GM12891 (cell line): Measurements from ENCODE around the gene TXNRD1.
"Not testable (repeated sequence)": the region's sequence is repeated elsewhere in the genome, so short reads cannot be mapped to it uniquely, and the experiment has no call there.

Source experiments
- DNase-seq: peaks from one replicate; pipeline ENCODE4 v3.0.0; 2011; ENCODE audit warnings: low spot score; ENCODE audit not compliant: insufficient read length
- FAIRE-seq: peaks from 2 replicates; lab custom pipeline; 2011; peaks lifted over from hg19 to GRCh38; lab: Jason Lieb, UNC
- PAX5 ChIP-seq: IDR thresholded peaks from 2 replicates; pipeline ENCODE4 v1.6.1; 2011; ENCODE audit warnings: low read length, moderate library complexity, mild to moderate bottlenecking; ENCODE audit not compliant: insufficient read depth, severe bottlenecking
- POLR2A ChIP-seq: IDR thresholded peaks from 2 replicates; pipeline ENCODE4 v1.6.1; 2011; ENCODE audit warnings: low read depth, low read length, control low read depth
- POLR2AphosphoS5 ChIP-seq: IDR thresholded peaks from 2 replicates; pipeline ENCODE4 v1.6.1; 2011; ENCODE audit warnings: low read depth, low read length, control low read depth
- POU2F2 ChIP-seq: IDR thresholded peaks from 2 replicates; pipeline ENCODE4 v1.6.1; 2011; ENCODE audit warnings: low read depth, mild to moderate bottlenecking, control low read depth, low read length, moderate library complexity
- SPI1 ChIP-seq: IDR thresholded peaks from 2 replicates; pipeline ENCODE4 v1.6.1; 2011; ENCODE audit warnings: low read depth, low read length, control low read depth
- TAF1 ChIP-seq: IDR thresholded peaks from 2 replicates; pipeline ENCODE4 v1.6.1; 2011; ENCODE audit warnings: low read depth, low read length, control low read depth

TXNRD1 gene

GRCh38 chr12:104384141-104384880 lies 168.7 kb downstream of the TXNRD1 start:
- DNase-seq (no peak), FAIRE-seq (no peak)
- TF ChIP-seq PAX5 (no peak), POLR2A (no peak), POU2F2 (no peak), POLR2AphosphoS5 (no peak), SPI1 (no peak), TAF1 (no peak)

- TF ChIP-seq PAX5 = no peak
- TF ChIP-seq SPI1 = no peak
- TF ChIP-seq POU2F2 = no peak
- no peak for TF ChIP-seq TAF1
- TF ChIP-seq POLR2A = no peak
- no peak for TF ChIP-seq POLR2AphosphoS5
- no peak for DNase-seq
- FAIRE-seq = no peak
Observed at GRCh38 chr12:104385510-104385909, 169.9 kb downstream of the TXNRD1 start.

GRCh38 chr12:104386461-104386860 lies 170.9 kb downstream of the TXNRD1 start:
- TF ChIP-seq PAX5 (no peak), POU2F2 (no peak), SPI1 (no peak)
- FAIRE-seq (no peak), DNase-seq (no peak)

- no peak for FAIRE-seq
- DNase-seq = no peak
- TF ChIP-seq POLR2AphosphoS5 (no peak), POLR2A (no peak), TAF1 (no peak), PAX5 (no peak), SPI1 (no peak), POU2F2 (no peak)
Observed at GRCh38 chr12:104387190-104387589, 171.6 kb downstream of the TXNRD1 start.

GRCh38 chr12:104394086-104394485 lies 178.5 kb downstream of the TXNRD1 start:
- not testable (repeated sequence) for FAIRE-seq, DNase-seq
